ENCODE measurements around the gene SPSB1.

DNA sequence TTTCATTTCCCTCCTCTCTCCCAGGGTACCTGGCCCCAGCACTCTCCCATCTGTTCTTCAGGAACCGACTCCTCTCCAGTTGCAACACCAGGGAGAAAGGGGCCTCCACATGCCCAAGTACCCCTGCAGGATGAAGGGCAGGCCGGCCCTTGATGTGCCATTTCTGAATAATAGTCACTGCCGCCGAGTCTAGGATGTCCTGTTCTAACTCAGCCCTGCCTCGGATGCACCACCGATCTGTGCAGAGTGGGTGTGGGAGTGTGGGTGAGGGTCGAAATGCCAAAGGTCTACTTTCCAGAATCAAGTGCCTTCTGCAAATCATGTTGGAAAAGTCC lies 25.4 kb upstream of the SPSB1 start:
- TF ChIP-seq POLR2A (IDR thresholded peaks at IDR 0.05; ENCODE audit: low read depth, low read length): no peak
- TF ChIP-seq POLR2AphosphoS5 (IDR thresholded peaks at IDR 0.05; ENCODE audit: low read depth, low read length): no peak
- TF ChIP-seq TAF1 (IDR thresholded peaks at IDR 0.05; ENCODE audit: low read depth, low read length): no peak
- TF ChIP-seq SPI1 (IDR thresholded peaks at IDR 0.05; ENCODE audit: low read depth, low read length): no peak

Data from GM12891 (cell line).